ENCODE data around the gene RHOU. TPM values are rescaled to one million over a fixed set of nuclear protein-coding genes. Genes with fewer than 3 reads are reported as not detected.

The RHOU gene
- total RNA-seq, 1 experiment from 2014 or later: 6.5 TPM

DNA sequence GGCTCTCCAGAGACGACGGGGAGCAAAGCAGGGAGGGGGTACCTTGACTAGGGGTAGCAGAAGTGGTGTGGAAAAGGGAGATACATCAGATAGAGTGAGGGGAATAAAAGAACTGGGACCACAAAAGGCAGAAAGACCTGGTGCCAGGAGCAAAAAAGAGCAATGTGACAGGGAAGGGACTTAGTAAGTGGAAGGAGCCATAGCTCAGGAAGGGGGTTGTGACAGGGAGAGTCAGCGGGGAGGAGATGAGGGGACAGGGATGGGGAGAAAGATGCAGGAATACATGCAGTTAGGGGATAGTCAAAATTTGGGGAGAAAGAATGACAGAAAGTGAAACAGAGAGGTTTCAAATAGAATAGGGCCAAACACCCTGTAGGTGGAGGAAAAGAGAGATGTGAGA lies 20.5 kb downstream of the RHOU start:
- no peak overlapping the region for H3K4me3 Mint-ChIP-seq (ENCODE audit: low read depth, unreplicated experiment)
- H3K27ac Mint-ChIP-seq (ENCODE audit: unreplicated experiment): no peak overlapping the region
- H3K27me3 Mint-ChIP-seq (ENCODE audit: unreplicated experiment): peaks cover 51% of the 10 kb centered on the region
- no peaks in the 10 kb centered on the region for H3K9me3 Mint-ChIP-seq (ENCODE audit: low read depth, unreplicated experiment)
- CTCF ChIA-PET: interaction anchor here (0.5 kb wide), 1 partner anchor 471 kb away, joined by 3 read pairs; no protein-coding TSS in a partner anchor
- no peak for TF ChIP-seq CTCF (IDR thresholded peaks at IDR 0.05; ENCODE audit: unreplicated experiment)
- no peaks in the 10 kb centered on the region for H3K4me1 Mint-ChIP-seq (ENCODE audit: low read depth, unreplicated experiment)
- no peaks in the 10 kb centered on the region for H3K36me3 Mint-ChIP-seq (ENCODE audit: insufficient read depth, unreplicated experiment)
- BruUV-seq (replicated peaks): no TSS peak
- intact Hi-C loops (cut with micrococcal nuclease; ENCODE audit: unreplicated experiment): no loop called here
- no peak for DNase-seq

GRCh38 chr1:228756457-228756856 lies 21.2 kb downstream of the RHOU start:
- Mint-ChIP-seq H3K27me3 (ENCODE audit: unreplicated experiment) (peaks cover 51% of the 10 kb centered on the region), H3K4me1 (ENCODE audit: low read depth, unreplicated experiment) (no peaks in the 10 kb centered on the region), H3K9me3 (ENCODE audit: low read depth, unreplicated experiment) (no peaks in the 10 kb centered on the region), H3K4me3 (ENCODE audit: low read depth, unreplicated experiment) (no peak overlapping the region), H3K27ac (ENCODE audit: unreplicated experiment) (no peak overlapping the region), H3K36me3 (ENCODE audit: insufficient read depth, unreplicated experiment) (no peaks in the 10 kb centered on the region)
- BruUV-seq (replicated peaks): no TSS peak
- intact Hi-C loops (cut with micrococcal nuclease; ENCODE audit: unreplicated experiment): no loop called here
- CTCF ChIA-PET: interaction anchor here (0.6 kb wide), 1 partner anchor 366 kb away, joined by 3 read pairs; no protein-coding TSS in a partner anchor
- DNase-seq: no peak
- TF ChIP-seq CTCF (IDR thresholded peaks at IDR 0.05; ENCODE audit: unreplicated experiment): no peak

GRCh38 chr1:228758447-228758846 lies 23.2 kb downstream of the RHOU start:
- H3K4me1 Mint-ChIP-seq (ENCODE audit: low read depth, unreplicated experiment): no peaks in the 10 kb centered on the region
- no peaks in the 10 kb centered on the region for H3K36me3 Mint-ChIP-seq (ENCODE audit: insufficient read depth, unreplicated experiment)
- peaks cover 51% of the 10 kb centered on the region for H3K27me3 Mint-ChIP-seq (ENCODE audit: unreplicated experiment)
- CTCF ChIA-PET: no interaction called here
- no peak for TF ChIP-seq CTCF (IDR thresholded peaks at IDR 0.05; ENCODE audit: unreplicated experiment)
- DNase-seq: no peak
- no peak overlapping the region for H3K27ac Mint-ChIP-seq (ENCODE audit: unreplicated experiment)
- intact Hi-C loops (cut with micrococcal nuclease; ENCODE audit: unreplicated experiment): no loop called here
- no TSS peak for BruUV-seq (replicated peaks)
- H3K9me3 Mint-ChIP-seq (ENCODE audit: low read depth, unreplicated experiment): no peaks in the 10 kb centered on the region
- no peak overlapping the region for H3K4me3 Mint-ChIP-seq (ENCODE audit: low read depth, unreplicated experiment)

GRCh38 chr1:228760979-228761378 lies 25.7 kb downstream of the RHOU start:
- peaks cover 37% of the 10 kb centered on the region for H3K27me3 Mint-ChIP-seq (ENCODE audit: unreplicated experiment)
- no peak for TF ChIP-seq CTCF (IDR thresholded peaks at IDR 0.05; ENCODE audit: unreplicated experiment)
- H3K4me1 Mint-ChIP-seq (ENCODE audit: low read depth, unreplicated experiment): no peaks in the 10 kb centered on the region
- no TSS peak for BruUV-seq (replicated peaks)
- no peak overlapping the region for H3K4me3 Mint-ChIP-seq (ENCODE audit: low read depth, unreplicated experiment)
- intact Hi-C loops (cut with micrococcal nuclease; ENCODE audit: unreplicated experiment): no loop called here
- no peaks in the 10 kb centered on the region for H3K9me3 Mint-ChIP-seq (ENCODE audit: low read depth, unreplicated experiment)
- no peak overlapping the region for H3K27ac Mint-ChIP-seq (ENCODE audit: unreplicated experiment)
- CTCF ChIA-PET: interaction anchor here (0.6 kb wide), 1 partner anchor 68 kb away, joined by 3 read pairs; no protein-coding TSS in a partner anchor
- H3K36me3 Mint-ChIP-seq (ENCODE audit: insufficient read depth, unreplicated experiment): no peaks in the 10 kb centered on the region
- no peak for DNase-seq

All from Calu3 (cell line).